H1 (cell line): ENCODE data around the gene CRYBB2. TPM values are rescaled to one million over a fixed set of nuclear protein-coding genes. Genes with fewer than 3 reads are reported as not detected.
"Not testable (repeated sequence)": the region's sequence is repeated elsewhere in the genome, so short reads cannot be mapped to it uniquely, and the experiment has no call there.

Experiments
- CTCF ChIA-PET: fragments of 300-600 bp; sonication (Branson Sonifier 250); formaldehyde crosslinking; loops from one replicate; lab custom pipeline; 2021; ENCODE audit not compliant: partially characterized antibody; lab: Charles Lee
- POLR2A ChIA-PET: fragments of 300-600 bp; sonication (Branson Sonifier 250); formaldehyde crosslinking; loops from one replicate; lab custom pipeline; 2021; ENCODE audit warnings: inconsistent platforms; ENCODE audit not compliant: partially characterized antibody; lab: Charles Lee
- DNase-seq, 2 experiments: peaks; one replicate each; pipeline versions ENCODE4 v3.0.0 to v3.0.0-alpha.2; 2010 to 2022; ENCODE audit warnings: low spot score in 2 of 2, low read depth in 1 of 2, mixed read lengths in 1 of 2
- FAIRE-seq: peaks from 2 replicates; lab custom pipeline; 2011; peaks lifted over from hg19 to GRCh38; lab: Jason Lieb, UNC
- H2AFZ ChIP-seq: 2 replicates; pipeline ENCODE4 v1.8.1; 2012; ENCODE audit warnings: low read length, inconsistent platforms
- H2AK5ac ChIP-seq: 2 replicates; pipeline ENCODE4 v1.6.1; 2013; ENCODE audit warnings: low read depth, low read length
- H2BK120ac ChIP-seq: replicated peaks from 2 replicates; pipeline ENCODE3; 2013; ENCODE audit warnings: low read depth, low read length, inconsistent platforms
- H2BK12ac ChIP-seq: 2 replicates; pipeline ENCODE4 v1.6.1; 2013; ENCODE audit warnings: low read depth, low read length
- H2BK15ac ChIP-seq: 2 replicates; pipeline ENCODE4 v1.6.1; 2013; ENCODE audit warnings: low read length
- H2BK20ac ChIP-seq: 2 replicates; pipeline ENCODE4 v1.6.1; 2013; ENCODE audit warnings: low read length
- H2BK5ac ChIP-seq: 2 replicates; pipeline ENCODE4 v1.6.1; 2013; ENCODE audit warnings: low read depth, low read length
- H3K14ac ChIP-seq: 2 replicates; pipeline ENCODE4 v1.6.1; 2013; ENCODE audit warnings: inconsistent platforms; ENCODE audit not compliant: insufficient read length
- H3K18ac ChIP-seq: 2 replicates; pipeline ENCODE4 v1.6.1; 2013; ENCODE audit warnings: low read length; ENCODE audit errors: extremely low read depth
- H3K23ac ChIP-seq: 2 replicates; pipeline ENCODE4 v1.6.1; 2013; ENCODE audit warnings: inconsistent platforms; ENCODE audit not compliant: insufficient read length
- H3K23me2 ChIP-seq: 2 replicates; pipeline ENCODE4 v1.6.1; 2013; ENCODE audit warnings: low read depth, low read length
- H3K27ac ChIP-seq: 2 replicates; pipeline ENCODE4 v1.6.1; 2011; ENCODE audit warnings: low read depth, low read length, inconsistent platforms
- H3K27me3 ChIP-seq, 4 experiments: replicated peaks in 1 of 4; 1 replicate in 1 of 4; 2 replicates in 3 of 4; pipeline versions ENCODE4 v1.6.1 to v1.8.1; 2011 to 2013; ENCODE audit warnings: low read length in 3 of 4, mild to moderate bottlenecking in 3 of 4, inconsistent platforms in 2 of 4, mixed read lengths in 2 of 4, moderate library complexity in 1 of 4; ENCODE audit not compliant: control insufficient read depth in 3 of 4, insufficient read depth in 3 of 4; ENCODE audit errors: extremely low read depth in 1 of 4
- H3K36me3 ChIP-seq, 4 experiments: 2 replicates each; pipeline versions ENCODE4 v1.6.1 to v1.8.1; 2011 to 2013; ENCODE audit warnings: mild to moderate bottlenecking in 4 of 4, low read length in 3 of 4, moderate library complexity in 2 of 4, control low read depth in 1 of 4, inconsistent platforms in 1 of 4; ENCODE audit not compliant: insufficient read depth in 4 of 4, control insufficient read depth in 2 of 4
- H3K4ac ChIP-seq: replicated peaks from 2 replicates; pipeline ENCODE3; 2013; ENCODE audit warnings: low read length, low read depth, mixed read lengths, inconsistent platforms; ENCODE audit not compliant: insufficient read length
- H3K4me1 ChIP-seq, 4 experiments: replicated peaks in 1 of 4; 1 replicate in 1 of 4; 2 replicates in 3 of 4; pipeline versions ENCODE4 v1.6.1 to v1.8.1; 2011 to 2013; ENCODE audit warnings: low read length in 3 of 4, inconsistent platforms in 2 of 4, mixed read lengths in 1 of 4; ENCODE audit not compliant: insufficient read depth in 4 of 4, control insufficient read depth in 3 of 4
- H3K4me2 ChIP-seq, 2 experiments: 2 replicates each; pipeline versions ENCODE4 v1.6.1 to v1.8.1; 2011 to 2013; ENCODE audit warnings: low read depth in 2 of 2, low read length in 2 of 2, control low read depth in 1 of 2, inconsistent platforms in 1 of 2, mild to moderate bottlenecking in 1 of 2; ENCODE audit not compliant: insufficient read depth in 1 of 2
- H3K4me3 ChIP-seq, 4 experiments: fragments of 200-600, 300-600 bp in 1 of 4; sonication (generic), shearing (Covaris generic), sonication (Bioruptor Twin) in 1 of 4; 2 replicates each; pipeline versions ENCODE4 v1.5.1 to v1.8.1; 2011 to 2016; ENCODE audit warnings: low read length in 4 of 4, low read depth in 3 of 4, control low read depth in 2 of 4, inconsistent platforms in 2 of 4, mild to moderate bottlenecking in 2 of 4, mixed read lengths in 1 of 4, moderate library complexity in 1 of 4; ENCODE audit not compliant: insufficient read depth in 2 of 4; ENCODE audit errors: extremely low read depth in 1 of 4
- H3K56ac ChIP-seq: replicated peaks from 2 replicates; pipeline ENCODE3; 2013; ENCODE audit warnings: low read depth, mild to moderate bottlenecking, mixed read lengths, low read length, inconsistent platforms; ENCODE audit not compliant: insufficient read length
- H3K79me1 ChIP-seq: 2 replicates; pipeline ENCODE4 v1.6.1; 2013; ENCODE audit warnings: low read depth, low read length, control low read depth
- H3K79me2 ChIP-seq, 2 experiments: 2 replicates each; pipeline versions ENCODE4 v1.6.1 to v1.8.1; 2012 to 2013; ENCODE audit warnings: low read length in 2 of 2, mild to moderate bottlenecking in 2 of 2, inconsistent platforms in 1 of 2; ENCODE audit not compliant: insufficient read depth in 2 of 2, control insufficient read depth in 1 of 2
- H3K9ac ChIP-seq, 4 experiments: replicated peaks in 1 of 4; 1 replicate in 1 of 4; 2 replicates in 3 of 4; pipeline versions ENCODE4 v1.6.1 to v1.8.1; 2011 to 2013; ENCODE audit warnings: low read depth in 3 of 4, low read length in 3 of 4, control low read depth in 2 of 4, mild to moderate bottlenecking in 2 of 4, moderate library complexity in 2 of 4, inconsistent platforms in 1 of 4; ENCODE audit errors: extremely low read depth in 1 of 4
- H3K9me3 ChIP-seq, 2 experiments: 2 replicates each; pipeline versions ENCODE4 v1.6.1 to v1.8.1; 2012 to 2013; ENCODE audit warnings: mild to moderate bottlenecking in 2 of 2, moderate library complexity in 2 of 2, control low read depth in 1 of 2, inconsistent platforms in 1 of 2, low read depth in 1 of 2, low read length in 1 of 2, mixed read lengths in 1 of 2; ENCODE audit not compliant: insufficient read depth in 2 of 2
- H4K20me1 ChIP-seq, 2 experiments: replicated peaks in 1 of 2; 2 replicates each; pipeline versions ENCODE3 to v1.8.1; 2011 to 2013; ENCODE audit warnings: inconsistent platforms in 2 of 2, low read length in 2 of 2, mild to moderate bottlenecking in 1 of 2; ENCODE audit not compliant: insufficient read depth in 2 of 2, control insufficient read depth in 1 of 2
- H4K5ac ChIP-seq: 2 replicates; pipeline ENCODE4 v1.6.1; 2013; ENCODE audit warnings: low read length, low read depth, mixed read lengths, inconsistent platforms; ENCODE audit not compliant: insufficient read length
- H4K8ac ChIP-seq: 2 replicates; pipeline ENCODE4 v1.8.0; 2013; ENCODE audit warnings: mild to moderate bottlenecking, moderate library complexity, low read length, inconsistent platforms; ENCODE audit not compliant: insufficient read depth; ENCODE audit errors: extremely low read depth
- H4K91ac ChIP-seq: replicated peaks from 2 replicates; pipeline ENCODE3; 2013; ENCODE audit warnings: low read length, mixed read lengths, inconsistent platforms; ENCODE audit not compliant: insufficient read length
- CREB1 ChIP-seq: IDR thresholded peaks from 2 replicates; pipeline ENCODE4 v1.6.1; 2012; ENCODE audit warnings: inconsistent platforms
- CTCF ChIP-seq, 3 experiments: IDR thresholded peaks; 1 replicate in 2 of 3; 2 replicates in 1 of 3; pipeline versions ENCODE4 v1.5.1 to v1.6.1; 2011; ENCODE audit warnings: low read length in 3 of 3, mild to moderate bottlenecking in 3 of 3, inconsistent platforms in 2 of 3, low read depth in 1 of 3, moderate library complexity in 1 of 3; ENCODE audit not compliant: insufficient read depth in 1 of 3; ENCODE audit errors: control extremely low read depth in 1 of 3
- POLR2A ChIP-seq, 2 experiments: IDR thresholded peaks; 1 replicate in 1 of 2; 2 replicates in 1 of 2; pipeline ENCODE4 v1.6.1; 2011; ENCODE audit warnings: low read depth in 2 of 2, low read length in 2 of 2, mild to moderate bottlenecking in 2 of 2; ENCODE audit errors: control extremely low read depth in 1 of 2
- POLR2AphosphoS5 ChIP-seq: IDR thresholded peaks from 2 replicates; pipeline ENCODE4 v1.6.1; 2011; ENCODE audit warnings: low read depth, low read length
- WGBS, 2 experiments: shearing (Covaris generic) in 1 of 2; methylation state at CpG; one replicate each; pipeline versions ENCODE4 v1.1.6 to v1.1.7; 2013 to 2015; ENCODE audit warnings: low lambda C conversion rate in 2 of 2, mixed read lengths in 2 of 2, inconsistent platforms in 1 of 2, low coverage in 1 of 2, missing lambda C conversion rate in 1 of 2; ENCODE audit not compliant: insufficient replicate concordance in 2 of 2, insufficient coverage in 1 of 2, insufficient read length in 1 of 2; ENCODE audit errors: extremely low coverage in 1 of 2, missing lambda C conversion rate in 1 of 2; 5-methylcytosine and 5-hydroxymethylcytosine counted together
- polyA plus RNA-seq, 7 experiments: library from polyadenylated mRNA; depleted of rRNA in 3 of 7; stranded (reverse) in 5 of 7; unstranded in 2 of 7; fragments of >200 nt in 5 of 7; fragments of 200-250 nt in 2 of 7; gene quantifications; 1 replicate in 5 of 7; 2 replicates in 1 of 7; 4 replicates in 1 of 7; pipeline versions ENCODE4 v1.2.1 to v1.2.3, GENCODE V29; 2011 to 2013; ENCODE audit warnings: missing spikeins in 2 of 7, mixed read lengths in 2 of 7
- total RNA-seq: library from RNA; stranded (reverse); fragmentation: NEBNext Ultra II Directional; extraction: Animal tissue kit (Norgen Biotek cat#: 25700); gene quantifications from 2 replicates; pipeline ENCODE4 v1.2.1, GENCODE V29; 2021

Gene CRYBB2
- total and polyA plus RNA-seq, 2 of the 8 experiments (the other 6 are each of a cell fraction or from before 2014, with no cell fraction given): 0.12 TPM; not detected in 1

DNA sequence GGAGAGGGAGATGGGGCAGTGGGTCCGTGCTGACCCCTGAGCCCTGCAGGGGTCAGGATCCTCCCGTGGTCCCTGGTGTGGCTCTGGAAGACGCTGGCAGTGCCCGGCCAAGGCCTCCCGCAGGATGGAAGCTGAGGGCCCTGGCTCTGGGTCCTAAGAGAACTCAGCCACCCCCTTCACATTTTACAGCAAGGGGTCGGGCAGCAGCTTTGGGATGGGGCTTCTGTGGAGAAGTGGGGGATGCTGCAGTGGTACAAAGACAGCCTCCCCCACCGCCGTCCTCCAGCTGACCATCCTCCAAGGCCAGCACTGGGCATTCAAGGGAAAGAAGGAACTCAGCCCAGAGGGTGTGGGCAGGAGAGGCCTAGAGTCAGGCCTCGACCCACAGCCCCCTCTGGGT, 41.5 kb upstream of the CRYBB2 start (continued):
- TF ChIP-seq CTCF (IDR thresholded peaks at IDR 0.05; ENCODE audit: control extremely low read depth in 1 of 3, insufficient read depth in 1 of 3, low read depth in 1 of 3, low read length in 3 of 3) (no peak), POLR2AphosphoS5 (no peak), POLR2A (IDR thresholded peaks at IDR 0.05; ENCODE audit: control extremely low read depth in 1 of 2, low read depth in 2 of 2, low read length in 2 of 2) (no peak), CREB1 (no peak)

- H3K4me3 ChIP-seq, H3K79me1 ChIP-seq, DNase-seq, H3K4me1 ChIP-seq, H3K9me3 ChIP-seq, H3K9ac ChIP-seq, FAIRE-seq, H2BK5ac ChIP-seq, H3K79me2 ChIP-seq, H3K4me2 ChIP-seq, H3K27ac ChIP-seq, H3K4ac ChIP-seq, H2AFZ ChIP-seq, H4K5ac ChIP-seq, H3K23ac ChIP-seq, H2BK12ac ChIP-seq, H2BK15ac ChIP-seq, H4K91ac ChIP-seq, H4K8ac ChIP-seq, H2BK20ac ChIP-seq, H3K18ac ChIP-seq, H2AK5ac ChIP-seq, H3K56ac ChIP-seq, H4K20me1 ChIP-seq, H3K36me3 ChIP-seq, H3K27me3 ChIP-seq, H3K23me2 ChIP-seq, H3K14ac ChIP-seq, H2BK120ac ChIP-seq, POLR2A ChIA-PET: not testable (repeated sequence)
- CTCF ChIA-PET: interaction anchor here (1.0 to 1.4 kb wide), 2 partner anchors 13 to 106 kb away, joined by 3 read pairs; no protein-coding TSS in a partner anchor
- WGBS, 2 experiments: 83% methylated on average over 6 of the region's 6 CpGs; no CpG with 5 or more reads in 1 of the 2 experiments
Observed at GRCh38 chr22:25178348-25178747, 41.1 kb upstream of the CRYBB2 start.
